ENCODE data around the gene DHRSX. TPM values are rescaled to one million over a fixed set of nuclear protein-coding genes. Genes with fewer than 3 reads are reported as not detected.
"Not testable (repeated sequence)": the region's sequence is repeated elsewhere in the genome, so short reads cannot be mapped to it uniquely, and the experiment has no call there.

DHRSX gene
- total RNA-seq, 1 donor from 2014 or later = 42.2 TPM

DNA sequence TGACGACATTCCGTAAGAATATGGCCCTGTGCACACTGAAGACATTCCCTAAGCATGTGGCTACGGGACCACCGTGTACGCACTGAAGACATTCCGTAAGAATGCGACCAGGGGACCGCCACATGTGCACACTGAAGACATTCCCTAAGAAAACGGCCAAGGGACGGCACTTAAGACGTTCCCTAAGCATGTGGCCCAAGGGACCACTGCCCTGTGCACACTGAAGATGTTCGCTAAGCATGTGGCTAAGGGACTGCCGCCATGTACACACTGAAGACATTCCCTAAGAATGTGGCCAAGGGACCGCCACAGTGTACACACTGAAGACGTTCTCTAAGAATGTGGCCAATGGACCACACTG, 21.4 kb downstream of the DHRSX start:
- no peaks in the 10 kb centered on the region for H3K27me3 Mint-ChIP-seq (ENCODE audit: unreplicated experiment)
- H3K4me1 Mint-ChIP-seq (ENCODE audit: unreplicated experiment) = peaks cover 7% of the 10 kb centered on the region
- H3K4me3 Mint-ChIP-seq (ENCODE audit: unreplicated experiment) = no peak overlapping the region
- H3K36me3 Mint-ChIP-seq (ENCODE audit: unreplicated experiment) = peaks cover 17% of the 10 kb centered on the region
- DNase-seq (ENCODE audit: extremely low spot score, unreplicated experiment) = no peak
- H3K9me3 Mint-ChIP-seq (ENCODE audit: unreplicated experiment) = no peaks in the 10 kb centered on the region
- TF ChIP-seq, protein P1, sequence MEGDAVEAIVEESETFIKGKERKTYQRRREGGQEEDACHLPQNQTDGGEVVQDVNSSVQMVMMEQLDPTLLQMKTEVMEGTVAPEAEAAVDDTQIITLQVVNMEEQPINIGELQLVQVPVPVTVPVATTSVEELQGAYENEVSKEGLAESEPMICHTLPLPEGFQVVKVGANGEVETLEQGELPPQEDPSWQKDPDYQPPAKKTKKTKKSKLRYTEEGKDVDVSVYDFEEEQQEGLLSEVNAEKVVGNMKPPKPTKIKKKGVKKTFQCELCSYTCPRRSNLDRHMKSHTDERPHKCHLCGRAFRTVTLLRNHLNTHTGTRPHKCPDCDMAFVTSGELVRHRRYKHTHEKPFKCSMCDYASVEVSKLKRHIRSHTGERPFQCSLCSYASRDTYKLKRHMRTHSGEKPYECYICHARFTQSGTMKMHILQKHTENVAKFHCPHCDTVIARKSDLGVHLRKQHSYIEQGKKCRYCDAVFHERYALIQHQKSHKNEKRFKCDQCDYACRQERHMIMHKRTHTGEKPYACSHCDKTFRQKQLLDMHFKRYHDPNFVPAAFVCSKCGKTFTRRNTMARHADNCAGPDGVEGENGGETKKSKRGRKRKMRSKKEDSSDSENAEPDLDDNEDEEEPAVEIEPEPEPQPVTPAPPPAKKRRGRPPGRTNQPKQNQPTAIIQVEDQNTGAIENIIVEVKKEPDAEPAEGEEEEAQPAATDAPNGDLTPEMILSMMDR (IDR thresholded peaks at IDR 0.05) = no peak
- H3K27ac Mint-ChIP-seq (ENCODE audit: unreplicated experiment) = no peak overlapping the region

DNA sequence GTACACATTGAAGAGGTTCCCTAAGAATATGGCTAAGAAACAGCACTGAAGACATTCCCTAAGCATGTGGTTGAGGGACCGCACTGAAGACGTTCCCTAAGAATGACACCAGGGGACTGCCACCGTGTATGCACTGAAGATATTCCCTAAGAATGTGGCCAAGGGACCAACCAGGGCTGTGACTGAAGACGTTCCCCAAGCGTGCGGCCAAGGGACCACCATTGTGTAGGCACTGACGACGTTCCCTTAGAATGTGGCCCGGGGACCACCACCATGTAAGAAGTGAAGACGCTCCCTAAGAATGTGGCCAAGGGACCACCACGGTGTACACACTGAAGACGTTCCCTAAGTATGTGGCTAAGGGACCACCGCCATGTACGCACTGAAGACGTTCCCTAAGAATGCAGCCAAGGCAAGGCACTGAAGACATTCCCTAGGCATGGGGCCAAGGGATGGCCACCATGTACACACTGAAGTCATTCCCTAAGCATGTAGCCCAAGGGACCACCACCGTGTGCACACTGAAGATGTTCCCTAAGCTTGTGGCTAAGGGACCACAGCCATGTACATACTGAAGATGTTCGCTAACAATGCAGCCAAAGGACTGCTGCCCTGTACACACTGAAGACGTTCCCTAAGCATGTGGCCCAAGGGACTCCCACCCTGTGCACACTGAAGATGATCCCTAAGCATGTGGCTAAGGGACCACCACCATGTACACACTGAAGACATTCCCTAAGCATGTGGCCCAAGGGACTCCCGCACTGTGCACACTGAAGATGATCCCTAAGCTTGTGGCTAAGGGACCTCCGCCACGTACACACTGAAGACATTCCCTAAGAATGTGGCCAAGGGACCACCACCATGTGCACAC, 22.0 kb downstream of the DHRSX start:
- no peak for DNase-seq (ENCODE audit: extremely low spot score, unreplicated experiment)
- peaks cover 17% of the 10 kb centered on the region for H3K36me3 Mint-ChIP-seq (ENCODE audit: unreplicated experiment)
- no peak overlapping the region for H3K27ac Mint-ChIP-seq (ENCODE audit: unreplicated experiment)
- TF ChIP-seq, protein P1 (IDR thresholded peaks at IDR 0.05) = no peak
- H3K4me1 Mint-ChIP-seq (ENCODE audit: unreplicated experiment) = peaks cover 3% of the 10 kb centered on the region
- no peaks in the 10 kb centered on the region for H3K27me3 Mint-ChIP-seq (ENCODE audit: unreplicated experiment)
- H3K9me3 Mint-ChIP-seq (ENCODE audit: unreplicated experiment) = no peaks in the 10 kb centered on the region
- H3K4me3 Mint-ChIP-seq (ENCODE audit: unreplicated experiment) = no peak overlapping the region

DNA sequence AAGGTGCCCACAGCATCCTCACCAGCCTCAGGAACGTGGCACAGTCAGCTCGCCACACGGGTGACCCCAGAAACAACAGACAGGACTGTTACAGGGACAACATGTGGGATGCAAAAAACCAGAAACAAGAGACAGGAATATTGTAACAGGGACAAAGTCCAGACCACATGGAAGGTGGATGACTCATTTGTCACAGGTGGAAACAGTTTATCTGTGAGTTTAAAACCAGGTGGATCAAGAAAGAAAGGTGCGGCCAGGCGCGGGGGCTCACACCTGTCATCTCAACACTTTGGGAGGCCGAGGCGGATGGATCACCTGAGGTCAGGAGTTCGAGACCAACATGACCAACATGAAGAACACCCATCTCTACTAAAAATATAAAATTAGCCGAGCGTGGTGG, 23.5 kb downstream of the DHRSX start:
- not testable (repeated sequence) for H3K27ac Mint-ChIP-seq (ENCODE audit: unreplicated experiment); H3K4me3 Mint-ChIP-seq (ENCODE audit: unreplicated experiment); DNase-seq (ENCODE audit: extremely low spot score, unreplicated experiment); H3K4me1 Mint-ChIP-seq (ENCODE audit: unreplicated experiment); H3K27me3 Mint-ChIP-seq (ENCODE audit: unreplicated experiment); H3K9me3 Mint-ChIP-seq (ENCODE audit: unreplicated experiment)
- peaks cover 13% of the 10 kb centered on the region for H3K36me3 Mint-ChIP-seq (ENCODE audit: unreplicated experiment)

DNA sequence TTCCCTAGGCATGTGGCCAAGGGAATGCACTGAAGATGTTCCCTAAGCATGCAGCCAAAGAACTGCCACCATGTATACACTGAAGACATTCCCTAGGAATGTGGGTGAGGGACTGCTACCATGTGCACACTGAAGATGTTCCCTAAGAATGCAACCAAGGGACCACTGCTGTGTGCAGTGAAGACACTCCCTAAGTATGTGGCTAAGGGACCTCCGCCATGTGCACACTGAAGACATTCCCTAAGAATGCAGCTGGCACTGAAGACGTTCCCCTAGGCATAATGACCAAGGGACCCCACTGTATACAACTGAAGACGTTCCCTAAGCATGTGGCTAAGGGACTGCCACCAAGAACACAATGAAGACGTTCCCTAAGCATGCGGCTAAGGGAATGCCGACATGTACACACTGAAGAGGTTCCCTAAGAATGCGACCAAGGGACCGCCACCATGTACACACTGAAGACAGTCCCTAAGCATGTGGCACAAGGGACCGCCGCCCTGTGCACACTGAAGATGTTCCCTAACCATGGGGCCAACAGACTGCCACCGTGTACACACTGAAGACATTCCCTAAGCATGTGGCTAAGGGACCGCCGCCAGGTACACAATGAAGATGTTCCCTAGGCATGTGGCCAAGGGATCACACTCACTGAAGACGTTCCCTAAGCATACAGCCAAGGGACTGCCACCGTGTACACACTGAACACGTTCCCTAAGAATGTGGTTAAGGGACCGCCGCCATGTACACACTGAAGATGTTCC, 25.6 kb downstream of the DHRSX start:
- no peak overlapping the region for H3K27ac Mint-ChIP-seq (ENCODE audit: unreplicated experiment)
- DNase-seq (ENCODE audit: extremely low spot score, unreplicated experiment) = no peak
- peaks cover 12% of the 10 kb centered on the region for H3K36me3 Mint-ChIP-seq (ENCODE audit: unreplicated experiment)
- no peaks in the 10 kb centered on the region for H3K4me1 Mint-ChIP-seq (ENCODE audit: unreplicated experiment)
- no peaks in the 10 kb centered on the region for H3K9me3 Mint-ChIP-seq (ENCODE audit: unreplicated experiment)
- H3K4me3 Mint-ChIP-seq (ENCODE audit: unreplicated experiment) = no peak overlapping the region
- H3K27me3 Mint-ChIP-seq (ENCODE audit: unreplicated experiment) = no peaks in the 10 kb centered on the region
- TF ChIP-seq, protein P1 (IDR thresholded peaks at IDR 0.05) = no peak

DNA sequence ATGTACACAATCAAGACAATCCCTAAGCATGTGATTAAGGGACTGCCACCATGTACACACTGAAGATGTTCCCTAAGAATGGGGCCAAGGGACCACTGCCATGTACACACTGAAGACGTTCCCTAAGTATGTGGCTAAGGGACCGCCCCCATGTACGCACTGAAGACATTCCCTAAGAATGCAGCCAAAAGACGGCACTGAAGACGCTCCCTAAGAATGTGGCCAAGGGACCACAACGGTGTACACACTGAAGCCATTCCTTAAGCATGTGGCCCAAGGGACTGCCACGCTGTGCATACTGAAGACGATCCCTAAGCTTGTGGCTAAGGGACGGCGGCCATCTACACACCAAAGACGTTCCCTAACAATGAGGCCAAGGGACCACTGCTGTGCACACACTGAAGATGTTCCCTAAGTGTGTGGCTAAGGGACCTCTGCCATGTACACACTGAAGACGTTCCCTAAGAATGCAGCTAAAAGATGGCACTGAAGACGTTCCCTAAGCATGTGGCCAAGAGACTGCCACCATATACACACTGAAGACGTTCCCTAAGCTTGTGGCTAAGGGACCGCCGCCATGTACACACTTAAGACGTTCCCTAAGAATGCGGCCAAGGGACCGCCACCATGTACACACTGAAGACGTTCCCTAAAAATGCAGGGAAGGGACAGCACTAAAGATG, 26.4 kb downstream of the DHRSX start:
- no peak overlapping the region for H3K4me3 Mint-ChIP-seq (ENCODE audit: unreplicated experiment)
- DNase-seq (ENCODE audit: extremely low spot score, unreplicated experiment) = no peak
- TF ChIP-seq, protein P1 (IDR thresholded peaks at IDR 0.05) = no peak
- no peaks in the 10 kb centered on the region for H3K4me1 Mint-ChIP-seq (ENCODE audit: unreplicated experiment)
- no peak overlapping the region for H3K27ac Mint-ChIP-seq (ENCODE audit: unreplicated experiment)
- peaks cover 5% of the 10 kb centered on the region for H3K36me3 Mint-ChIP-seq (ENCODE audit: unreplicated experiment)
- no peaks in the 10 kb centered on the region for H3K9me3 Mint-ChIP-seq (ENCODE audit: unreplicated experiment)
- H3K27me3 Mint-ChIP-seq (ENCODE audit: unreplicated experiment) = no peaks in the 10 kb centered on the region

DNA sequence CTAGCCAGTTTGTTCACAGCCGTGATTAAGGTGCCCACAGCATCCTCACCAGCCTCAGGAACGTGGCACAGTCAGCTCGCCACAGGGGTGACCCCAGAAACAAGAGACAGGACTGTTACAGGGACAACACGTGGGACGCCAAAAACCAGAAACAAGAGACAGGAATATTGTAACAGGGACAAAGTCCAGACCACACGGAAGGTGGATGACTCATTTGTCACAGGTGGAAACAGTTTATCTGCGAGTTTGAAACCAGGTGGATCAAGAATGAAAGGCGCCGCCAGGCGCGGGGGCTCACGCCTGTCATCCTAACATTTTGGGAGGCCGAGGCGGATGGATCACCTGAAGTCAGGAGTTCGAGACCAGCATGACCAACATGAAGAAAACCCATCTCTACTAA, 27.7 kb downstream of the DHRSX start:
- not testable (repeated sequence) for H3K27me3 Mint-ChIP-seq (ENCODE audit: unreplicated experiment); H3K9me3 Mint-ChIP-seq (ENCODE audit: unreplicated experiment); H3K4me1 Mint-ChIP-seq (ENCODE audit: unreplicated experiment); DNase-seq (ENCODE audit: extremely low spot score, unreplicated experiment); H3K27ac Mint-ChIP-seq (ENCODE audit: unreplicated experiment); H3K36me3 Mint-ChIP-seq (ENCODE audit: unreplicated experiment); H3K4me3 Mint-ChIP-seq (ENCODE audit: unreplicated experiment)

Data from osteocyte (in vitro differentiated cells).